Measurements from ENCODE around the gene MMP1. TPM values are rescaled to one million over a fixed set of nuclear protein-coding genes. Genes with fewer than 3 reads are reported as not detected.
"Not testable (repeated sequence)": the region's sequence is repeated elsewhere in the genome, so short reads cannot be mapped to it uniquely, and the experiment has no call there.

The MMP1 gene
- total RNA-seq, 1 donor from 2014 or later, result 99.4 TPM

DNA sequence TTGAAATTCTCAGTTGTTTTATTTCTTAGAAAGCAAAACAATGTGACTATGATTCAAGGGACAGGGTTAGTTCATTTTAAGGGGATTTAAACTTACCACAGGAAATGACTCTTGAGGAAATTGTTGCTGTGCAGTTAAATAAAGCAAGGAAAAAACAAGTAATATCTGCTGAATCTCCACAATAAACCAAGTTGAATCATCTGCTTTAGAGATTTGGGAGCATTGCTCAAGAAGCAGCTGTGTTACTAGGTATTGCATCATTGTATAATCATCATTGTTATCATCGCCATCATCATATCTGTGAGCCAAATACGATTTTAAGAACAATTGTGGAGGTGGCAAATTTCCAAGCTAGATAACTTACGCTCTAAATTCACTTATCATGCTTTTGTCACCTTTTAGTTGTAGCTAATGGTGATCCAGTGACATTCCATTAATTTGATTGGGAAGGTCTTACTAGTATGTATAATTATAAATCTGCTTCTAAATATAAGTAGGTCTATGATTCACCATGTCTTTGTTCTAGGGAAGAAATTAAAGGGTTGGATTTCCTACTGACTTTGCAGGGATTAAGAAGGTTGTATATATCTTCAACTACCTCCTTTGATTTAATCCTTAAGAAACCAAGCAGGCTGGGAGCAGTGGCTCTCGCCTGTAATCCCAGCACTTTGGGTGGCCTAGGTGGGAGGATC lies 37.5 kb downstream of the MMP1 start:
- no peak for DNase-seq (ENCODE audit: low spot score)

DNA sequence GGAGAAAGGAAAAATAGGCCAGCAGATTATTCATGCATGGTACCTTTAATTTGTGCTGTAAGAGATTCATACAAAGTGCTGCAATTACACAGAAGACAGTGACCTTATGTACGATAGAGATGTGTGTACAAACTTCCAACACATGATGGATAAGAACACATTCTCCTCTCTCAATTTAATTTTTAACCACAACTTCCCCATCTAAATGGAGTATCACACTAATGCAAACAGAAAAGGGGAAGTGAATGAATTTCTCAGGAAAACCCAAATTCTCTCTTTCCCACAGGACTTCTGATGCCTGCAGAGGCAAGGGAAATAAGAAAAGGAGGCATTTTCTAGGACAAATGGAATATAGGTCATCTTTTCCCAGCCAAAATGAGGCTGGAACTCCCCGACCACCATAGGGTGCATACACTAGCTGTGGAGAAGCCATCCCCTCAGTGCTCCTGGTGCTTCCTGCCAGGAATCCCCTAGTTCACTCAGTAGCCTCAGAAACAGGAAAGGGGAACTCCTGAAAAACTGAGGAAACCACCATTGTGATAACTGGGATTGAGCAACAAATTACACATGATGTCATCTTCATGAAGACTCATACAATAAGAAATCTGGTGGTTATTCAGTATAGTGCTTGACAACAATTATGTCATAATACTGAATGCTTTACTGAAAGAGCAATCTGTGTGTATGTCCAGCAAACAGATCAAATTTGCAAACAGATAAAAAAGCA lies 40.0 kb downstream of the MMP1 start:
- DNase-seq (ENCODE audit: low spot score), result no peak

DNA sequence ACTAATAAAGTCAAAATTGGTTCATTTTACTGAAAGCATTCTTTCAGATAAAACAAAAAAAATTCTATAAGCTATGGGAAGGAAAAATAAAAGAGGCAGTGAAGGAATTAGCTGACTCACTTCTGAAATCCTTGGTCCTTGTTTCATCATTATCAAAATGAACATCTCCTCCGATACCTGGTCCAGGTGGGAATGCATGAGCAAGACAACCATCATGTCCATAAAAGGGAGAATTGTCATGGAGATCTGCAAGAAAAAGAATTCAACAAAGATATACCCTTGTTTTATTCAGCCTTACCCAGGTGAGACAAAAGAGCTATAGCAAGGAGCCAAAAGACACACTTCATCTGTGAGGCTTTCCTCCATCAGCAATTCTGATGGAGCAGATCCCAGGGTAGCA lies 44.7 kb downstream of the MMP1 start:
- no peak for DNase-seq (ENCODE audit: low spot score)

DNA sequence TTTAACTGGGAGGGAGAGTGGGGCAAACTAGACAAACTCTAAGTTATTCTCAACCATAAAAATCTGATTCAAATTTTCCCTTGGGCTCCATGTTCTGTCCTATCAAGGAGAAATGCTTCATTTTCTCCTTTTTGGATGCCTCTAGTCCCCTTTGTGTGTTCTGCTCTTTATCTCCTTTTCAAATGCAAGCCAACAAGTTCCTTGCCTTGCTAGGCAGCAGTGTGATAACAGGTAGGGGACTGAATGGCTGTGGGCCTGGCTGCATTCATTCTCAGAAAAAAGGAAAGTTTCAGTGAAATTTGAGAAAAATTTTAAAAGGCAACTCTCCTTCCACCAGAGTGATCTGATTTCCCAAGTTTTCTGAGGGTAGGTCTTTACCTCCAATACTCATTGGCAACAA lies 46.3 kb downstream of the MMP1 start:
- DNase-seq (ENCODE audit: low spot score), result no peak

DNA sequence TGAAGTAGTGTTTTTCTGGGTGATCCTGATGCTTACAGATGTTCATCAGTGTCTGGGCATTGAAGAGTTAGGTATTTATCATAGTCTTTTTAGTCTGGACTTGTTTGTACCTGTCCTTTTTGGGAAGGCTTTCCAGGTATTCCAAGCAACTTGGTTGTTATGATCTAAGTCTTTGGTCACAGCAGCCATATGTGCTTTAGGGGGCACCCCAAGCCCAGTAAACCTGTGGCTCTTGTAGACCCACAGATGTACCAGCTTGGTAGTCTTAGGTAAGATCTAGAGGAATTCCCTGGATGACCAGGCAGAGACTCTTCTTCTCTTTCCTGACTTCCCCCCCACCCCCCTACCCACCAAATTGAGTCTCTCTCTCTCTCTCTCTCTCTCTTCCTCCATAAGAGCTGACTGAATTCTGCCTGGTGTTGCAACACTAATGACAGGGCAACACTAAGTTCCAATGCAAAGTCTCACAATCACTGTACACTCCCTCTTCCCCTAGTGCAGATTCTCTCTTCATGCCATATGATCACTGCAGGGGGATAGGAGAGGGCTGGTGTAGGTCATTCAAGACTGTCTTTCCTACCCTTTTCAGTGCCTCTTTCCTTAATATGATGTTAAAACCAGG lies 48.7 kb downstream of the MMP1 start:
- no peak for DNase-seq (ENCODE audit: low spot score)

DNA sequence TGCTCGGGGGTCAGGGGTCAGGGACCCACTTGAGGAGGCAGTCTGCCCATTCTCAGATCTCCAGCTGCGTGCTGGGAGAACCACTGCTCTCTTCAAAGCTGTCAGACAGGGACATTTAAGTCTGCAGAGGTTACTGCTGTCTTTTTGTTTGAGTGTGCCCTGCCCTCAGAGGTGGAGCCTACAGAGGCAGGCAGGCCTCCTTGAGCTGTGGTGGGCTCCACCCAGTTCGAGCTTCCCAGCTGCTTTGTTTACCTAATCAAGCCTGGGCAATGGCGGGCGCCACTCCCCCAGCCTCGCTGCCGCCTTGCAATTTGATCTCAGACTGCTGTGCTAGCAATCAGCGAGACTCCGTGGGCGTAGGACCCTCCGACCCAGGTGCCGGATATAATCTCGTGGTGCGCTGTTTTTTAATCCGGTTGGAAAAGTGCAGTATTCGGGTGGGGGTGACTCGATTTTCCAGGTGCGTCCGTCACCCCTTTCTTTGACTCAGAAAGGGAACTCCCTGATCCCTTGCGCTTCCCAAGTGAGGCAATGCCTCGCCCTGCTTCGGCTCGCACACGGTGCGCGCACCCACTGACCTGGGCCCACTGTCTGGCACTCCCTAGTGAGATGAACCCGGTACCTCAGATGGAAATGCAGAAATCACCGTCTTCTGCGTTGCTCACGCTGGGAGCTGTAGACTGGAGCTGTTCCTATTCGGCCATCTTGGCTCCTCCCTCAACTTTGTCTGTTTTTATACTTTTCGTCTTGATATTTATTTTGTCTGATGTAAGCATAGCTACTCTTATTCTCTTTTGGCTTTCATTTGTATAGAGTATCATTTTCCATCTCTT lies 51.0 kb downstream of the MMP1 start:
- not testable (repeated sequence) for DNase-seq (ENCODE audit: low spot score)

Other genes with a start within 250 kb of the MMP1 start
- 0.35 TPM for gene MMP20, start 172.8 kb downstream of the MMP1 start, total RNA-seq
- not detected for gene MMP27, start 92.4 kb downstream of the MMP1 start, total RNA-seq
- not detected for gene MMP8, start 73.2 kb downstream of the MMP1 start, total RNA-seq
- not detected for gene MMP10, start 17.5 kb downstream of the MMP1 start, total RNA-seq
- 0.17 TPM for gene MMP3, start 45.4 kb upstream of the MMP1 start, total RNA-seq
- gene MMP12, start 76.8 kb upstream of the MMP1 start, total RNA-seq, result 1.7 TPM
- gene MMP13, start 157.6 kb upstream of the MMP1 start, total RNA-seq, result not detected